Endothelial cell of umbilical vein (primary cell): ENCODE results near the gene GMPPA. TPM values are rescaled to one million over a fixed set of nuclear protein-coding genes. Genes with fewer than 3 reads are reported as not detected.

Experiments
- BruUV-seq: library from RNA; stranded (reverse); fragments of 400-500 nt; replicated peaks from 2 replicates; lab custom pipeline; 2021; lab: Mats Ljungman, UMichigan
- CTCF ChIA-PET: fragments of 300-600, 350-600 bp; sonication (Branson Sonifier 250); formaldehyde crosslinking; loops from one replicate; lab custom pipeline; 2021; ENCODE audit warnings: antibody characterized with exemption, inconsistent platforms; lab: Charles Lee
- POLR2A ChIA-PET: fragments of 300-600, 350-600 bp; sonication (Branson Sonifier 250); formaldehyde crosslinking; loops from one replicate; lab custom pipeline; 2021; ENCODE audit warnings: antibody characterized with exemption, inconsistent platforms; lab: Charles Lee
- DNase-seq: peaks from one replicate; pipeline ENCODE4 v3.0.0-alpha.2; 2011; ENCODE audit warnings: low read depth, low spot score
- FAIRE-seq: peaks from 2 replicates; lab custom pipeline; 2011; peaks lifted over from hg19 to GRCh38; lab: Jason Lieb, UNC
- H2AFZ ChIP-seq: 2 replicates; pipeline ENCODE4 v1.6.0; 2012; ENCODE audit warnings: low read depth, low read length, control low read depth, inconsistent platforms
- H3K27ac ChIP-seq: 2 replicates; pipeline ENCODE4 v1.5.1; 2011; ENCODE audit warnings: low read depth, mild to moderate bottlenecking, control low read depth, low read length, moderate library complexity; ENCODE audit not compliant: insufficient read depth
- H3K27me3 ChIP-seq, 2 experiments: 2 replicates each; pipeline versions ENCODE4 v1.6.0 to v1.6.1; 2011; ENCODE audit warnings: low read length in 2 of 2, mixed read lengths in 1 of 2; ENCODE audit not compliant: control insufficient read depth in 2 of 2, insufficient read depth in 2 of 2
- H3K36me3 ChIP-seq, 2 experiments: 2 replicates in 1 of 2; 3 replicates in 1 of 2; pipeline ENCODE4 v1.5.1; 2011; ENCODE audit warnings: low read length in 2 of 2, mild to moderate bottlenecking in 1 of 2, moderate library complexity in 1 of 2; ENCODE audit not compliant: control insufficient read depth in 2 of 2, insufficient read depth in 2 of 2; ENCODE audit errors: extremely low read depth in 1 of 2
- H3K4me1 ChIP-seq: 3 replicates; pipeline ENCODE4 v1.5.1; 2011; ENCODE audit warnings: mild to moderate bottlenecking, low read length; ENCODE audit not compliant: control insufficient read depth, insufficient read depth; ENCODE audit errors: extremely low read depth
- H3K4me2 ChIP-seq: 2 replicates; pipeline ENCODE4 v1.6.1; 2011; ENCODE audit warnings: low read length, control low read depth, mixed read lengths; ENCODE audit not compliant: insufficient read depth
- H3K4me3 ChIP-seq, 3 experiments: fragments of 200-600 bp in 1 of 3; sonication (generic), shearing (Covaris generic) in 1 of 3; replicated peaks in 1 of 3; 2 replicates each; pipeline ENCODE4 v1.5.1; 2011 to 2016; ENCODE audit warnings: control low read depth in 3 of 3, low read length in 3 of 3, mild to moderate bottlenecking in 2 of 3, inconsistent platforms in 1 of 3, low read depth in 1 of 3, moderate library complexity in 1 of 3; ENCODE audit not compliant: insufficient read depth in 1 of 3
- H3K79me2 ChIP-seq: 2 replicates; pipeline ENCODE4 v1.6.0; 2012; ENCODE audit warnings: low read length, inconsistent platforms; ENCODE audit not compliant: control insufficient read depth, insufficient read depth
- H3K9ac ChIP-seq: replicated peaks from 2 replicates; pipeline ENCODE3; 2011; ENCODE audit warnings: low read length, control low read depth; ENCODE audit not compliant: insufficient read depth; ENCODE audit errors: extremely low read depth
- H3K9me1 ChIP-seq: replicated peaks from 3 replicates; pipeline ENCODE4 v1.6.0; 2011; ENCODE audit warnings: mild to moderate bottlenecking, low read length; ENCODE audit not compliant: control insufficient read depth, insufficient read depth; ENCODE audit errors: extremely low read depth
- H3K9me3 ChIP-seq: replicated peaks from 2 replicates; pipeline ENCODE4 v1.5.1; 2012; ENCODE audit warnings: low read length, inconsistent platforms; ENCODE audit not compliant: control insufficient read depth, insufficient read depth
- H4K20me1 ChIP-seq: replicated peaks from 2 replicates; pipeline ENCODE3; 2011; ENCODE audit warnings: mild to moderate bottlenecking, low read length; ENCODE audit not compliant: control insufficient read depth, insufficient read depth; ENCODE audit errors: extremely low read depth
- EZH2 ChIP-seq: IDR thresholded peaks from 2 replicates; pipeline ENCODE4 v1.6.1; 2012; ENCODE audit warnings: borderline replicate concordance, low read depth, mild to moderate bottlenecking, moderate library complexity, low read length, inconsistent platforms; ENCODE audit not compliant: severe bottlenecking
- FOS ChIP-seq: IDR thresholded peaks from 2 replicates; pipeline ENCODE4 v1.6.1; 2011; ENCODE audit warnings: mild to moderate bottlenecking, low read length, moderate library complexity, borderline replicate concordance; ENCODE audit not compliant: insufficient read depth
- GATA2 ChIP-seq: IDR thresholded peaks from 2 replicates; pipeline ENCODE4 v1.7.0; 2011; ENCODE audit warnings: low read depth, mild to moderate bottlenecking, moderate library complexity, mixed read lengths, low read length; ENCODE audit not compliant: insufficient read length, insufficient read depth
- JUN ChIP-seq: IDR thresholded peaks from 2 replicates; pipeline ENCODE4 v1.6.1; 2011; ENCODE audit warnings: borderline replicate concordance, low read depth; ENCODE audit not compliant: insufficient read length, insufficient read depth
- MYC ChIP-seq: IDR thresholded peaks from one replicate; pipeline ENCODE4 v1.6.1; 2011; ENCODE audit warnings: mild to moderate bottlenecking, low read depth, low read length
- POLR2A ChIP-seq: IDR thresholded peaks from 2 replicates; pipeline ENCODE4 v1.6.1; 2012; ENCODE audit warnings: low read depth, mild to moderate bottlenecking, control low read depth, low read length
- POLR2AphosphoS5 ChIP-seq: IDR thresholded peaks from 2 replicates; pipeline ENCODE4 v1.6.1; 2012; ENCODE audit warnings: low read depth, mild to moderate bottlenecking, control low read depth, low read length, moderate library complexity; ENCODE audit not compliant: insufficient read depth
- dilution Hi-C: fragments of 300-500 bp; cut with MboI; formaldehyde crosslinking; loops from one replicate; pipeline ENCODE4 v1.15.0; 2019; ENCODE audit warnings: low sequenced_read_pairs; ENCODE audit not compliant: extremely low pct_ligation_motif_present
- intact Hi-C: fragments of 100-400 bp; cut with micrococcal nuclease; formaldehyde crosslinking; loops from one replicate; pipeline ENCODE4 v1.10.0; 2022
- polyA plus RNA-seq, 4 experiments: library from polyadenylated mRNA; depleted of rRNA in 3 of 4; stranded (reverse) in 3 of 4; unstranded in 1 of 4; fragments of >200 nt; gene quantifications; 2 replicates each; pipeline versions ENCODE4 v1.2.1 to v1.2.3, GENCODE V29; 2011 to 2012; ENCODE audit warnings: missing spikeins in 1 of 4
- total RNA-seq: library from RNA; stranded (reverse); gene quantifications from 2 replicates; pipeline ENCODE4 v1.2.3, GENCODE V29; 2021
- TF ChIP-seq, protein P1 (sequence below): IDR thresholded peaks from 2 replicates; pipeline ENCODE4 v1.6.1; 2011; ENCODE audit not compliant: insufficient read depth, insufficient read length
- TF ChIP-seq, protein P2 (sequence below), 2 donors: IDR thresholded peaks; 1 replicate in 1 of 2; 2 replicates in 1 of 2; pipeline ENCODE4 v1.5.1; 2011; ENCODE audit warnings: low read length in 2 of 2, mild to moderate bottlenecking in 2 of 2, moderate library complexity in 2 of 2, control low read depth in 1 of 2, inconsistent platforms in 1 of 2, low read depth in 1 of 2; ENCODE audit not compliant: insufficient read depth in 1 of 2; ENCODE audit errors: extremely low read depth in 1 of 2

Gene GMPPA
- total and polyA plus RNA-seq, 2 donors (not counting 3 experiments of a cell fraction or from before 2014, with no cell fraction given), result 39.1 to 104 TPM

DNA sequence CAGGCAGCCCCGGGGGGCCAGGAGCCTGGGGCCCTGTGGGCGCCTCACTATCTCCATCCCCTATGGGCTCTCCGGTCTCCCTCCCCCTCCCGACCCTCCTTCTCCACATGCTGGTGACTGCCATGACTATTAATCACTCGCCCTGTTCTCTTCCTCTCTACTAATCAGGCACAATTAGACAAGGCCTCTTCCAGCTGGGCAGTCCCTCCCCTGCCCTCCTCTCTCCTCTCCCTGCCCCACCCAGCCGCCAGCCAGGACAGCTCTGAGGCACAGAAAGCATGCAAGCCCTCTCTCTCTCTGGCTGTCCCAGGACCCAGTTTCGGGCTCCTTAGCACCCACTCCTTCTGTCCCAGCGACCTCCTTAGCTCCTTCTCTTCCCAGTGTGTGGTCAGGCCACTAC lies 21.4 kb downstream of the GMPPA start:
- Histone ChIP-seq H3K79me2 (no peaks in the 10 kb centered on the region), H2AFZ (no peak overlapping the region), H3K27ac (no peak overlapping the region), H3K9ac (no peak overlapping the region), H3K4me2 (no peak overlapping the region), H3K9me3 (no peaks in the 10 kb centered on the region), H3K9me1 (no peaks in the 10 kb centered on the region), H4K20me1 (no peaks in the 10 kb centered on the region), H3K36me3 (no peaks in the 10 kb centered on the region), H3K4me3 (no peak overlapping the region), H3K4me1 (no peaks in the 10 kb centered on the region), H3K27me3 (peaks cover 57 to 59% of the 10 kb centered on the region in 2 experiments)
- BruUV-seq, result no TSS peak
- intact Hi-C loops (loop anchor here (2.0 kb wide), 1 partner anchor 43 kb away; no protein-coding TSS in a partner anchor), dilution Hi-C loops (no loop called here)
- ChIA-PET CTCF (interaction anchor here (1.0 to 5.3 kb wide), 8 partner anchors 9 to 117 kb away, joined by 3 to 86 read pairs (median 9); partner anchors contain the start of gene GMPPA), POLR2A (no interaction called here)
- TF ChIP-seq JUN (no peak), GATA2 (no peak), POLR2A (no peak), EZH2 (no peak), FOS (no peak), MYC (no peak), POLR2AphosphoS5 (no peak)
- TF ChIP-seq, protein P1, sequence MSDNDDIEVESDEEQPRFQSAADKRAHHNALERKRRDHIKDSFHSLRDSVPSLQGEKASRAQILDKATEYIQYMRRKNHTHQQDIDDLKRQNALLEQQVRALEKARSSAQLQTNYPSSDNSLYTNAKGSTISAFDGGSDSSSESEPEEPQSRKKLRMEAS, result no peak
- TF ChIP-seq, protein P2, sequence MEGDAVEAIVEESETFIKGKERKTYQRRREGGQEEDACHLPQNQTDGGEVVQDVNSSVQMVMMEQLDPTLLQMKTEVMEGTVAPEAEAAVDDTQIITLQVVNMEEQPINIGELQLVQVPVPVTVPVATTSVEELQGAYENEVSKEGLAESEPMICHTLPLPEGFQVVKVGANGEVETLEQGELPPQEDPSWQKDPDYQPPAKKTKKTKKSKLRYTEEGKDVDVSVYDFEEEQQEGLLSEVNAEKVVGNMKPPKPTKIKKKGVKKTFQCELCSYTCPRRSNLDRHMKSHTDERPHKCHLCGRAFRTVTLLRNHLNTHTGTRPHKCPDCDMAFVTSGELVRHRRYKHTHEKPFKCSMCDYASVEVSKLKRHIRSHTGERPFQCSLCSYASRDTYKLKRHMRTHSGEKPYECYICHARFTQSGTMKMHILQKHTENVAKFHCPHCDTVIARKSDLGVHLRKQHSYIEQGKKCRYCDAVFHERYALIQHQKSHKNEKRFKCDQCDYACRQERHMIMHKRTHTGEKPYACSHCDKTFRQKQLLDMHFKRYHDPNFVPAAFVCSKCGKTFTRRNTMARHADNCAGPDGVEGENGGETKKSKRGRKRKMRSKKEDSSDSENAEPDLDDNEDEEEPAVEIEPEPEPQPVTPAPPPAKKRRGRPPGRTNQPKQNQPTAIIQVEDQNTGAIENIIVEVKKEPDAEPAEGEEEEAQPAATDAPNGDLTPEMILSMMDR (IDR thresholded peaks at IDR 0.05; ENCODE audit: extremely low read depth in 1 of 2, insufficient read depth in 1 of 2, low read depth in 1 of 2, low read length in 2 of 2), result no peak
- no peak for DNase-seq
- no peak for FAIRE-seq
